GM21360 (cell line): ENCODE data around the gene GTF2IRD1.

Experiments used
- ATAC-seq: cut with Tn5 transposase; IDR thresholded peaks from one replicate; pipeline ENCODE4 v1.9.1; 2021; ENCODE audit warnings: mild to moderate bottlenecking, moderate library complexity; ENCODE audit not compliant: unreplicated experiment

GTF2IRD1 gene

GRCh38 chr7:74464931-74465886, 11.5 kb downstream of the GTF2IRD1 start:
- no peak for ATAC-seq

GRCh38 chr7:74466196-74466813, 12.6 kb downstream of the GTF2IRD1 start:
- ATAC-seq, result no peak

- ATAC-seq, result no peak
Observed at GRCh38 chr7:74467876-74468275, 14.2 kb downstream of the GTF2IRD1 start.

GRCh38 chr7:74470504-74470903, 16.8 kb downstream of the GTF2IRD1 start:
- no peak for ATAC-seq

- ATAC-seq, result no peak
Observed at GRCh38 chr7:74473116-74473515, 19.4 kb downstream of the GTF2IRD1 start.

- ATAC-seq, result no peak
Observed at GRCh38 chr7:74474271-74474865, 20.7 kb downstream of the GTF2IRD1 start.

GRCh38 chr7:74475243-74475986, 21.7 kb downstream of the GTF2IRD1 start:
- no peak for ATAC-seq

GRCh38 chr7:74475987-74476350, 22.3 kb downstream of the GTF2IRD1 start:
- no peak for ATAC-seq

GRCh38 chr7:74476626-74477025, 22.9 kb downstream of the GTF2IRD1 start:
- ATAC-seq, result no peak

GRCh38 chr7:74478671-74479065, 25.0 kb downstream of the GTF2IRD1 start:
- ATAC-seq, result no peak

- no peak for ATAC-seq
Observed at GRCh38 chr7:74479066-74479781, 25.5 kb downstream of the GTF2IRD1 start.

GRCh38 chr7:74479961-74480829, 26.5 kb downstream of the GTF2IRD1 start:
- ATAC-seq, result no peak

GRCh38 chr7:74480861-74481417, 27.2 kb downstream of the GTF2IRD1 start:
- ATAC-seq, result no peak

- ATAC-seq, result no peak
Observed at GRCh38 chr7:74481458-74482196, 27.9 kb downstream of the GTF2IRD1 start.

GRCh38 chr7:74482197-74482467, 28.4 kb downstream of the GTF2IRD1 start:
- ATAC-seq, result no peak

GRCh38 chr7:74482629-74483401, 29.1 kb downstream of the GTF2IRD1 start:
- ATAC-seq, result no peak

- ATAC-seq, result no peak
Observed at GRCh38 chr7:74483402-74484336, 30.0 kb downstream of the GTF2IRD1 start.
